ENCODE results near the gene NLGN2. TPM values are rescaled to one million over a fixed set of nuclear protein-coding genes. Genes with fewer than 3 reads are reported as not detected.

The NLGN2 gene
- total RNA-seq, 2 donors from 2014 or later = 6.3 to 12.2 TPM

DNA sequence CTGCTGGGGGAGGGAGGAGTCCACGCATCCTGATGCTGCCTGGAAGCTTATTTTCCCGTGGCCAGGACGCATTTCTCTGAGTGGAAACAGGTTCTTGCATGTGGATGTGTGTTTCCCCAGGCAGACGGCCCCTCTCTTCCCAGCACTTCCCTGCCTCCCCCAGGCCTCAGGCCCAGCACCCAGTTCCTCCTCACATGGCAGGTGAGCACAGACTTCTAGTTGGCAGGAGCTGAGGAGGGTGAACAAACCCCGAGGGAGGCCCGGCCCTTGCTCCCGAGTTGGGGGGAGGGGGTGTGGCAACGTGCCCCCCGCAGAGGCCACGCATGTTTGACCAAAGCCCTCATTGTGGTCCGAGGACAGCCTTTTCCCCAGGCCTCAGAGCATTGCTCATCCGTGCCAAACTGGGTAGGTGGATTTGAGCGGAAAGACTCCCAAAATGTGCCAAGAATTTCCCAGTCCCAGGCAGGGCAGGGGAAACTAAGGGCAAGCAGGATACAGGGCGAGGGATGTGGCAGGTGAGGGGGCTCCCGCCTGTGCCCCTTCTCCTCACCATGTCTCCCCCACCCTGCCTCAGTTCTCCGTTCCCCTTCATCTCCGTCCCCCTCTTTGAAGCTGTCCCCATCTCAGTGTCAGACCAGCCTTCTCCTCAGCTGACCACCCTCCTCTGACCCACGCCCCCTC, 11.0 kb downstream of the NLGN2 start:
- no peak for DNase-seq (ENCODE audit: low spot score)
- H3K27me3 ChIP-seq = no peaks in the 10 kb centered on the region
- H3K9me3 ChIP-seq = no peaks in the 10 kb centered on the region
- no peaks in the 10 kb centered on the region for H3K4me1 ChIP-seq
- no peak for TF ChIP-seq CTCF (IDR thresholded peaks at IDR 0.05)
- H3K36me3 ChIP-seq = peaks cover 9% of the 10 kb centered on the region
- no peak overlapping the region for H3K4me3 ChIP-seq
- no peak overlapping the region for H3K27ac ChIP-seq

DNA sequence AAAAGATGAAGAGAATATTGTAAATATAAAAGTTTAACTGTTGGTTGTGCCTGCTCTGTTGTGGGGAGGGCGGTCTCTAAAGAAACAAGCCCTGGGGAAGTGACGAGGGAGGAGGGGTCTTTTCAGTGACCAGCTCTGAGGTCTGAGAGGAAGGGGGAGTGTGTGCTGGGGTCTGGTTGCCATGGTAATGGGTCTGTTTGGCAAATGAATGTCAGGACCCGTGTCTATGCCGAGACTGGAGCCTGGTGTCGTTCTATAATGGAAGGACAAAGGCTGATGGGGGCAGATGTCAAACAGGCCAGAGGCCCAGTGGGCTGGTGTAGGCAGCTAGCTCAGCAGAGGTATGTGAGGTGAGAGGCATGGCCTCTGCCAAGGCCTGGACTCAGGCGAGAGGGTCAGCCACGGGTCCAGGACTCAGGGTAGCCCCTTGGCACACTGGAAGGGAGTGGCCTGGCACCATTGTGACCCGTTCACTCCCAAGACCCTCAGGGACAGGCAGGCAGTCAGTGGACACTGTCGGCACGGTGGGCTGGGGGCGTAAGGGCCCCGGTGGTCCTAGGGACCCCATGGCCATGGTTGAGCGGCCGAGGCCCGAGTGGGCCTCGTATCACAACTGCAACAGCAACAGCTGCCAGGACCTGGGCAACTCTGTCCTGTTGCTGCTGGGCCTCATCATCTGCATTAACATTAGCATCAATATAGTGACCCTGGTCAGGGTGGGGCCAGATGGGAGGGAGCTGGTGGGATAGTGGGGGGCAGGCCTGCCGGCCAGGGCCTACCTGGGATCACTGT, 12.4 kb downstream of the NLGN2 start, which contains the start of gene SPEM1:
TSS of gene SPEM1 (plus strand) at position 506 of the 792 bp plus-strand sequence. CDS start at position 567, 61 bp downstream.
- Histone ChIP-seq H3K4me3 (no peak within 1 kb of the TSS), H3K36me3 (peaks cover 9% of the 10 kb centered on the region), H3K9me3 (no peaks in the 10 kb centered on the region), H3K27me3 (no peaks in the 10 kb centered on the region), H3K27ac (no peak within 1 kb of the TSS), H3K4me1 (no peaks in the 10 kb centered on the region)
- TF ChIP-seq CTCF (IDR thresholded peaks at IDR 0.05) = no peak
- no peak for DNase-seq (ENCODE audit: low spot score)

DNA sequence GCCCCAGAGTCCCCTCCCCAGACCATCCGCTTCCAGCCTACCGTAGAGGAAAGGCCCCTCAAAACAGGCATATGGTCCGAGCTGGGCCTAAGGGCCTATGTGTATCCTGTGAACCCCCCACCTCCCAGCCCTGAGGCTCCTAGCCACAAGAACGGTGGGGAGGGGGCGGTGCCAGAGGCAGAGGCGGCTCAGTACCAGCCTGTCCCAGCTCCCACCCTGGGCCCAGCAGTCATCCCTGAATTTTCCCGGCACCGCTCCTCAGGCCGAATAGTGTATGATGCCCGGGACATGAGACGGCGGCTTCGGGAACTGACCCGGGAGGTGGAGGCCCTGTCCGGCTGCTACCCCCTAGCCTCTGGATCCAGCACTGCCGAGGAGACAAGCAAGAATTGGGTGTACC, 13.5 kb downstream of the NLGN2 start:
- no peaks in the 10 kb centered on the region for H3K9me3 ChIP-seq
- no peak overlapping the region for H3K27ac ChIP-seq
- H3K27me3 ChIP-seq = no peaks in the 10 kb centered on the region
- DNase-seq (ENCODE audit: low spot score) = no peak
- H3K36me3 ChIP-seq = no peaks in the 10 kb centered on the region
- TF ChIP-seq CTCF (IDR thresholded peaks at IDR 0.05) = no peak
- H3K4me1 ChIP-seq = no peaks in the 10 kb centered on the region
- H3K4me3 ChIP-seq = no peak overlapping the region

GRCh38 chr17:7423679-7424078, 16.0 kb downstream of the NLGN2 start:
- no peak for DNase-seq (ENCODE audit: low spot score)
- Histone ChIP-seq H3K4me3 (no peak overlapping the region), H3K36me3 (no peaks in the 10 kb centered on the region), H3K4me1 (no peaks in the 10 kb centered on the region), H3K9me3 (no peaks in the 10 kb centered on the region), H3K27ac (no peak overlapping the region), H3K27me3 (no peaks in the 10 kb centered on the region)
- no peak for TF ChIP-seq CTCF (IDR thresholded peaks at IDR 0.05)

DNA sequence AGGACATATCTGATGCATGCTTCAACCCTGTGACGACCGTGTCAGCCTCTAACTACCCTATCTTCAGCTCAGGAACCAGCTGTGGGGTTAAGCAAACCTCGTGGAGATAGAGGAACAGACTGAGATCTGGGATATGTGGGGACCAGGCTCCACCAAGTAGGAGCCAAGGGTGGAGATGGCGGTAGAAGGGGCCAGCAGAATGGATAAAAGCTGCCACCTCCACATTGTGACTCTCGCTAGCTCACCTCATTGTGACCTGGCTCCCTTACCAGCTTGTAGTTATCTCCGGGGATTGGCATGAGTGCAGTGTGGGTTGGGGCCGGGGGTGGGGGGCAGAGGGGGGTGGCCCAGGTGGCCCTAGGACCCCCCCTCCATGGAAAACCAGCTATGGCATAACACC, 17.7 kb downstream of the NLGN2 start, which contains the start of gene SPEM2:
TSS of gene SPEM2 (plus strand) at position 301 of the 400 bp plus-strand sequence. CDS start at position 374, 73 bp downstream.
- no peak for TF ChIP-seq CTCF (IDR thresholded peaks at IDR 0.05)
- DNase-seq (ENCODE audit: low spot score) = no peak
- no peaks in the 10 kb centered on the region for H3K4me1 ChIP-seq
- no peaks in the 10 kb centered on the region for H3K36me3 ChIP-seq
- no peak within 1 kb of the TSS for H3K4me3 ChIP-seq
- H3K9me3 ChIP-seq = no peaks in the 10 kb centered on the region
- no peak within 1 kb of the TSS for H3K27ac ChIP-seq
- no peaks in the 10 kb centered on the region for H3K27me3 ChIP-seq

All from right atrium auricular region (tissue), 2 donors.